ENCODE measurements around the gene SBK3. TPM values are rescaled to one million over a fixed set of nuclear protein-coding genes. Genes with fewer than 3 reads are reported as not detected.

The SBK3 gene
- polyA plus RNA-seq, 1 experiment: not detected

DNA sequence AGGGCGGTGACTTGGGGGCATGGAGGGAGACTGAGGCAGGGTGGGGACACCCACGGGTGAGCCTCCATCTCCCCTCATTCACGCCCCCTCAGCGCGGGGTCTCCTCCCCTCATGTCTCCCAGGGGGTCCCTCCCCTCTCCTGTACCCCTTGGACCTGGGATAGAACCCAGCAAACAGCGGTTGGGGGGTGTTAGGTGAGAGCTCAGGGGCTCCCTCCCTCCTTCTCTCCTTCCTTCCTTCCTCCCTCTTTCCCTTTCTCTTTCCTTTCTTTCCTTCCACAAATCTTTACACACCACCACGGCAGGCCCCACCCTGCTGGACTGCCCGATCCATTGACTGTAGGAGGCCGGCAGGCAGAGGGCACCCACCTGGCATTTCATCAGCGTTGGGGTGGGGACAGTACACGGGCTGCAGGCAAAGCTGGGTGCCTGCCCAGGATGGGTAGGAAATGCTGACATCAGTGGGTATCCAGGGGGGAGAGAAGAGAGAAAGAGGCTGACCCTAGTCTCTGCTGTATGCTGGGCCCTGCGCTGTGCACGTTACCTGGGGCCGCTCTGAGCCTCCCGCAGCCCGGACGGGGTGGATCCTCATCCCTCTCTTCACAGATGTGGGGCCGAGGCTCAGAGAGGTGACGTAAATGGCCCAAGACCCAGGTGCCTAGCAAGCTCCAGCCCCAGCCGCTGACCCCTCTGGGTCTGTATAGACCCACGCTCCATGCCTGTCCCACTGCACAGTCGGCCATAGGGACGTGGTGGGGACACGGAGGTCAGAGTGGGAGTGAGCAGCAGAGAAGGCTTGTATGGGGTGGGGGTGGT, 53.6 kb downstream of the SBK3 start:
- Histone ChIP-seq H3K27me3 (ENCODE audit: control insufficient read depth, insufficient read depth, low read length) (no peaks in the 10 kb centered on the region), H3K27ac (ENCODE audit: low read depth, low read length) (no peak overlapping the region), H3K4me3 (ENCODE audit: low read depth, low read length) (no peak overlapping the region), H3K9me3 (ENCODE audit: control insufficient read depth, insufficient read depth, low read length) (no peaks in the 10 kb centered on the region)
- TF ChIP-seq, protein P1, sequence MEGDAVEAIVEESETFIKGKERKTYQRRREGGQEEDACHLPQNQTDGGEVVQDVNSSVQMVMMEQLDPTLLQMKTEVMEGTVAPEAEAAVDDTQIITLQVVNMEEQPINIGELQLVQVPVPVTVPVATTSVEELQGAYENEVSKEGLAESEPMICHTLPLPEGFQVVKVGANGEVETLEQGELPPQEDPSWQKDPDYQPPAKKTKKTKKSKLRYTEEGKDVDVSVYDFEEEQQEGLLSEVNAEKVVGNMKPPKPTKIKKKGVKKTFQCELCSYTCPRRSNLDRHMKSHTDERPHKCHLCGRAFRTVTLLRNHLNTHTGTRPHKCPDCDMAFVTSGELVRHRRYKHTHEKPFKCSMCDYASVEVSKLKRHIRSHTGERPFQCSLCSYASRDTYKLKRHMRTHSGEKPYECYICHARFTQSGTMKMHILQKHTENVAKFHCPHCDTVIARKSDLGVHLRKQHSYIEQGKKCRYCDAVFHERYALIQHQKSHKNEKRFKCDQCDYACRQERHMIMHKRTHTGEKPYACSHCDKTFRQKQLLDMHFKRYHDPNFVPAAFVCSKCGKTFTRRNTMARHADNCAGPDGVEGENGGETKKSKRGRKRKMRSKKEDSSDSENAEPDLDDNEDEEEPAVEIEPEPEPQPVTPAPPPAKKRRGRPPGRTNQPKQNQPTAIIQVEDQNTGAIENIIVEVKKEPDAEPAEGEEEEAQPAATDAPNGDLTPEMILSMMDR (IDR thresholded peaks at IDR 0.05; ENCODE audit: low read depth, low read length): no peak
- CTCF ChIA-PET: interaction anchor here (7.6 to 8.4 kb wide), 2 partner anchors 13 to 24 kb away, joined by 62 to 69 read pairs; no protein-coding TSS in a partner anchor
- no peak for DNase-seq (ENCODE audit: low read depth, low spot score)
- POLR2A ChIA-PET: interaction anchor here (1.0 kb wide), 1 partner anchor 30 kb away, joined by 3 read pairs; no protein-coding TSS in a partner anchor

Other genes with a start within 250 kb of the SBK3 start
- gene TMEM150B, start 220.2 kb downstream of the SBK3 start, polyA plus RNA-seq (2011; rRNA removed): not detected in 2 replicates
- gene KMT5C, start 205.7 kb downstream of the SBK3 start, polyA plus RNA-seq (2011; rRNA removed): 2.6 and 3.7 TPM in 2 replicates
- 0.16 and 0.19 TPM in 2 replicates for gene COX6B2, start 190.8 kb downstream of the SBK3 start, polyA plus RNA-seq (2011; rRNA removed)
- gene GARIN5B, start 182.3 kb downstream of the SBK3 start, polyA plus RNA-seq (2011; rRNA removed): not detected in 2 replicates
- gene IL11, start 175.1 kb downstream of the SBK3 start, polyA plus RNA-seq (2011; rRNA removed): 14.8 and 19.9 TPM in 2 replicates
- 0.32 and 0.50 TPM in 2 replicates for gene TMEM190, start 168.7 kb downstream of the SBK3 start, polyA plus RNA-seq (2011; rRNA removed)
- not detected in 2 replicates for gene TMEM238, start 161.3 kb downstream of the SBK3 start, polyA plus RNA-seq (2011; rRNA removed)
- 325 and 535 TPM in 2 replicates for gene RPL28, start 159.6 kb downstream of the SBK3 start, polyA plus RNA-seq (2011; rRNA removed)
- 28.9 and 39.0 TPM in 2 replicates for gene UBE2S, start 137.8 kb downstream of the SBK3 start, polyA plus RNA-seq (2011; rRNA removed)
- 0.01 TPM in 1 of 2 replicates, not detected in the other for gene SHISA7, start 102.2 kb downstream of the SBK3 start, polyA plus RNA-seq (2011; rRNA removed)
- gene ISOC2, start 83.9 kb downstream of the SBK3 start, polyA plus RNA-seq (2011; rRNA removed): 45.1 and 72.2 TPM in 2 replicates
- not detected in 2 replicates for gene C19orf85, start 80.8 kb downstream of the SBK3 start, polyA plus RNA-seq (2011; rRNA removed)
- gene ZNF628, start 68.9 kb downstream of the SBK3 start, polyA plus RNA-seq (2011; rRNA removed): 0.12 and 0.31 TPM in 2 replicates
- gene NAT14, start 60.4 kb downstream of the SBK3 start, polyA plus RNA-seq (2011; rRNA removed): 19.4 and 30.6 TPM in 2 replicates
- gene SSC5D, start 57.1 kb downstream of the SBK3 start, polyA plus RNA-seq (2011; rRNA removed): 2.1 and 3.1 TPM in 2 replicates
- 0.10 and 0.15 TPM in 2 replicates for gene SBK2, start 8.4 kb downstream of the SBK3 start, polyA plus RNA-seq (2011; rRNA removed)
- 4.2 and 5.1 TPM in 2 replicates for gene ZNF579, start 35.3 kb upstream of the SBK3 start, polyA plus RNA-seq (2011; rRNA removed)
- 3.7 and 4.5 TPM in 2 replicates for gene FIZ1, start 54.0 kb upstream of the SBK3 start, polyA plus RNA-seq (2011; rRNA removed)
- gene ZNF524, start 54.7 kb upstream of the SBK3 start, polyA plus RNA-seq (2011; rRNA removed): 2.6 and 3.5 TPM in 2 replicates
- 0.88 and 1.4 TPM in 2 replicates for gene ZNF865, start 60.1 kb upstream of the SBK3 start, polyA plus RNA-seq (2011; rRNA removed)
- gene ZNF784, start 79.0 kb upstream of the SBK3 start, polyA plus RNA-seq (2011; rRNA removed): 1.9 and 2.8 TPM in 2 replicates
- 7.3 and 14.0 TPM in 2 replicates for gene ZNF580, start 95.5 kb upstream of the SBK3 start, polyA plus RNA-seq (2011; rRNA removed)
- 19.1 and 22.9 TPM in 2 replicates for gene ZNF581, start 98.1 kb upstream of the SBK3 start, polyA plus RNA-seq (2011; rRNA removed)
- 6.2 and 8.7 TPM in 2 replicates for gene CCDC106, start 102.7 kb upstream of the SBK3 start, polyA plus RNA-seq (2011; rRNA removed)
- gene U2AF2, start 109.5 kb upstream of the SBK3 start, polyA plus RNA-seq (2011; rRNA removed): 90.7 and 130 TPM in 2 replicates
- gene EPN1, start 129.7 kb upstream of the SBK3 start, polyA plus RNA-seq (2011; rRNA removed): 32.1 and 44.1 TPM in 2 replicates
- not detected in 2 replicates for gene NLRP9, start 192.9 kb upstream of the SBK3 start, polyA plus RNA-seq (2011; rRNA removed)
- gene RFPL4A, start 213.6 kb upstream of the SBK3 start, polyA plus RNA-seq (2011; rRNA removed): not detected in 2 replicates
- gene RFPL4AL1, start 223.6 kb upstream of the SBK3 start, polyA plus RNA-seq (2011; rRNA removed): not detected in 2 replicates

All from AG04450 (cell line).